ENCODE results near the gene HACD4.

HACD4 gene

GRCh38 chr9:20988061-20988460 lies 43.4 kb downstream of the HACD4 start:
- Histone ChIP-seq H3K4me1 (ENCODE audit: insufficient read depth, low read length, severe bottlenecking) (peaks cover 95% of the 10 kb centered on the region), H2AFZ (ENCODE audit: low read length) (no peak overlapping the region), H3K9me2 (ENCODE audit: low read depth, low read length) (no peaks in the 10 kb centered on the region), H3K9ac (ENCODE audit: low read length) (peak overlapping the region; percentile 54), H3K27ac (ENCODE audit: low read depth, low read length, poor library complexity, severe bottlenecking) (peak overlapping the region; percentile 97), H3K4me3 (ENCODE audit: low read depth, low read length, poor library complexity, severe bottlenecking) (no peak overlapping the region), H4K20me1 (ENCODE audit: insufficient read depth, low read length) (no peaks in the 10 kb centered on the region), H3K9me3 (ENCODE audit: low read length) (no peaks in the 10 kb centered on the region), H3K79me2 (ENCODE audit: insufficient read depth, low read length) (no peaks in the 10 kb centered on the region), H3K36me3 (ENCODE audit: insufficient read depth, low read length) (no peaks in the 10 kb centered on the region; the same call in 1 of the 2 replicates), H3K4me2 (ENCODE audit: low read length) (peak overlapping the region; percentile 58), H3F3A (ENCODE audit: insufficient read depth, low read length) (no peaks in the 10 kb centered on the region), H3K27me3 (ENCODE audit: insufficient read depth, low read length) (no peaks in the 10 kb centered on the region)
- no peak for TF ChIP-seq EZH2 (IDR thresholded peaks at IDR 0.05; ENCODE audit: borderline replicate concordance, low read length)
- no peak for TF ChIP-seq CTCF (IDR thresholded peaks at IDR 0.05; ENCODE audit: low read length)

GRCh38 chr9:20987521-20987920 lies 43.9 kb downstream of the HACD4 start:
- Histone ChIP-seq H2AFZ (ENCODE audit: low read length) (no peak overlapping the region), H3K9me3 (ENCODE audit: low read length) (no peaks in the 10 kb centered on the region), H3K4me1 (ENCODE audit: insufficient read depth, low read length, severe bottlenecking) (peaks cover 99% of the 10 kb centered on the region), H4K20me1 (ENCODE audit: insufficient read depth, low read length) (no peaks in the 10 kb centered on the region), H3K4me2 (ENCODE audit: low read length) (peak overlapping the region; percentile 58), H3K27me3 (ENCODE audit: insufficient read depth, low read length) (no peaks in the 10 kb centered on the region), H3K36me3 (ENCODE audit: insufficient read depth, low read length) (no peaks in the 10 kb centered on the region; the same call in 1 of the 2 replicates), H3K9me2 (ENCODE audit: low read depth, low read length) (no peaks in the 10 kb centered on the region), H3K27ac (ENCODE audit: low read depth, low read length, poor library complexity, severe bottlenecking) (peak overlapping the region; percentile 97), H3K4me3 (ENCODE audit: low read depth, low read length, poor library complexity, severe bottlenecking) (no peak overlapping the region), H3K9ac (ENCODE audit: low read length) (peak overlapping the region; percentile 54), H3F3A (ENCODE audit: insufficient read depth, low read length) (no peaks in the 10 kb centered on the region), H3K79me2 (ENCODE audit: insufficient read depth, low read length) (no peaks in the 10 kb centered on the region)
- no peak for TF ChIP-seq EZH2 (IDR thresholded peaks at IDR 0.05; ENCODE audit: borderline replicate concordance, low read length)

GRCh38 chr9:20985851-20986600 lies 45.4 kb downstream of the HACD4 start:
- H2AFZ ChIP-seq (ENCODE audit: low read length): no peak overlapping the region
- no peaks in the 10 kb centered on the region for H3K27me3 ChIP-seq (ENCODE audit: insufficient read depth, low read length)
- no peaks in the 10 kb centered on the region for H3K79me2 ChIP-seq (ENCODE audit: insufficient read depth, low read length)
- no peaks in the 10 kb centered on the region for H3F3A ChIP-seq (ENCODE audit: insufficient read depth, low read length)
- peak overlapping the region; percentile 24; the same call in 1 of the 2 replicates for H3K4me2 ChIP-seq (ENCODE audit: low read length)
- TF ChIP-seq EZH2 (IDR thresholded peaks at IDR 0.05; ENCODE audit: borderline replicate concordance, low read length): no peak
- no peak for TF ChIP-seq CTCF (IDR thresholded peaks at IDR 0.05; ENCODE audit: low read length)
- H3K9me3 ChIP-seq (ENCODE audit: low read length): no peaks in the 10 kb centered on the region
- no peak overlapping the region for H3K4me3 ChIP-seq (ENCODE audit: low read depth, low read length, poor library complexity, severe bottlenecking)
- no peaks in the 10 kb centered on the region for H3K9me2 ChIP-seq (ENCODE audit: low read depth, low read length)
- no peaks in the 10 kb centered on the region for H4K20me1 ChIP-seq (ENCODE audit: insufficient read depth, low read length)
- H3K9ac ChIP-seq (ENCODE audit: low read length): peak overlapping the region; percentile 54
- H3K4me1 ChIP-seq (ENCODE audit: insufficient read depth, low read length, severe bottlenecking): peaks cover 100% of the 10 kb centered on the region
- no peaks in the 10 kb centered on the region for H3K36me3 ChIP-seq (ENCODE audit: insufficient read depth, low read length)
- H3K27ac ChIP-seq (ENCODE audit: low read depth, low read length, poor library complexity, severe bottlenecking): peak overlapping the region; percentile 97
